ENCODE data around the gene SNAP25.

GRCh38 chr20:10247440-10247839, 28.8 kb downstream of the SNAP25 start:
- no peak for TF ChIP-seq EP300 (IDR thresholded peaks at IDR 0.05; ENCODE audit: borderline replicate concordance in 1 of 2, control insufficient read depth in 1 of 2, low read depth in 2 of 2, low read length in 2 of 2)
- TF ChIP-seq EZH2 (IDR thresholded peaks at IDR 0.05; ENCODE audit: borderline replicate concordance, control insufficient read depth, low read depth, low read length), result no peak
- no peak for TF ChIP-seq MEF2A (IDR thresholded peaks at IDR 0.05; ENCODE audit: insufficient read depth, low read depth, low read length)
- no peak for TF ChIP-seq POLR2AphosphoS5 (IDR thresholded peaks at IDR 0.05; ENCODE audit: low read length)
- TF ChIP-seq POLR2A (IDR thresholded peaks at IDR 0.05; ENCODE audit: low read depth, low read length), result no peak
- no peak for TF ChIP-seq LARP7 (IDR thresholded peaks at IDR 0.05)
- no peak for TF ChIP-seq SUPT20H (IDR thresholded peaks at IDR 0.05; ENCODE audit: borderline replicate concordance, control insufficient read depth, low read depth, low read length)
